Dedifferentiated amniotic fluid mesenchymal stem cell (primary cell): ENCODE data around the gene ADGRB3.
"Not testable (repeated sequence)": the region's sequence is repeated elsewhere in the genome, so short reads cannot be mapped to it uniquely, and the experiment has no call there.

Experiments used
- DNase-seq: peaks from one replicate; pipeline ENCODE4 v3.0.0-alpha.2; 2016; ENCODE audit errors: extremely low spot score

The ADGRB3 gene

GRCh38 chr6:69422475-69422874 lies 787.4 kb downstream of the ADGRB3 start:
- no peak for DNase-seq

GRCh38 chr6:69423785-69424184 lies 788.7 kb downstream of the ADGRB3 start:
- no peak for DNase-seq

GRCh38 chr6:69424581-69424980 lies 789.5 kb downstream of the ADGRB3 start:
- no peak for DNase-seq

- no peak for DNase-seq
Observed at GRCh38 chr6:69427882-69428281, 792.8 kb downstream of the ADGRB3 start.

GRCh38 chr6:69432168-69432567 lies 797.1 kb downstream of the ADGRB3 start:
- not testable (repeated sequence) for DNase-seq

GRCh38 chr6:69433116-69433515 lies 798.0 kb downstream of the ADGRB3 start:
- not testable (repeated sequence) for DNase-seq

- no peak for DNase-seq
Observed at GRCh38 chr6:69438113-69438512, 803.0 kb downstream of the ADGRB3 start.
